Fibroblast of mammary gland (primary cell): Measurements from ENCODE around the gene POLG2.

Source experiments
- DNase-seq: peaks from one replicate; pipeline ENCODE4 v3.0.0-alpha.2; 2010; ENCODE audit warnings: low read depth
- H3K4me3 ChIP-seq: 2 replicates; pipeline ENCODE4 v1.5.1; 2011; ENCODE audit warnings: low read depth, mild to moderate bottlenecking, low read length, moderate library complexity; ENCODE audit not compliant: control insufficient read depth
- CTCF ChIP-seq: conservative IDR thresholded peaks from 2 replicates; pipeline ENCODE4 v1.5.1; 2011; ENCODE audit warnings: low read depth, low read length, inconsistent platforms; ENCODE audit not compliant: control insufficient read depth, insufficient read depth

Gene POLG2

GRCh38 chr17:64491034-64491860 lies 5.6 kb downstream of the POLG2 start:
- peak; percentile 74 for TF ChIP-seq CTCF
- no peak overlapping the region for H3K4me3 ChIP-seq

GRCh38 chr17:64488301-64488700 lies 8.6 kb downstream of the POLG2 start:
- H3K4me3 ChIP-seq = no peak overlapping the region
- no peak for TF ChIP-seq CTCF
- no peak for DNase-seq

More at GRCh38 chr17:64491034-64491860, 5.6 kb downstream of the POLG2 start:
- peak; percentile 61 for DNase-seq

- no peak overlapping the region for H3K4me3 ChIP-seq
- no peak for DNase-seq
- no peak for TF ChIP-seq CTCF
Measured at GRCh38 chr17:64484380-64484779, 12.5 kb downstream of the POLG2 start.

GRCh38 chr17:64480951-64481350 lies 15.9 kb downstream of the POLG2 start:
- no peak for DNase-seq
- H3K4me3 ChIP-seq = no peak overlapping the region
- TF ChIP-seq CTCF = no peak

GRCh38 chr17:64477849-64478248 lies 19.0 kb downstream of the POLG2 start:
- TF ChIP-seq CTCF = no peak
- no peak for DNase-seq
- H3K4me3 ChIP-seq = no peak overlapping the region

GRCh38 chr17:64472564-64472963 lies 24.3 kb downstream of the POLG2 start:
- TF ChIP-seq CTCF = no peak
- no peak overlapping the region for H3K4me3 ChIP-seq
- no peak for DNase-seq
